H7 (cell line): ENCODE results near the gene ZSCAN9. TPM values are rescaled to one million over a fixed set of nuclear protein-coding genes. Genes with fewer than 3 reads are reported as not detected.

Source experiments
- DNase-seq: peaks from one replicate; pipeline ENCODE4 v3.0.0; 2012
- H3K27me3 ChIP-seq: 2 replicates; pipeline ENCODE4 v1.6.0; 2011; ENCODE audit warnings: mild to moderate bottlenecking, low read length; ENCODE audit not compliant: control insufficient read depth, insufficient read depth
- H3K36me3 ChIP-seq: replicated peaks from 2 replicates; pipeline ENCODE4 v1.5.1; 2011; ENCODE audit warnings: low read length; ENCODE audit not compliant: control insufficient read depth, insufficient read depth
- H3K4me3 ChIP-seq: 2 replicates; pipeline ENCODE4 v1.5.1; 2011; ENCODE audit warnings: low read depth, mild to moderate bottlenecking, control low read depth, low read length, moderate library complexity; ENCODE audit not compliant: insufficient read depth
- total RNA-seq: library from RNA; depleted of rRNA; stranded (reverse); fragments of >200 nt; shearing (Covaris generic); gene quantifications from 2 replicates; pipeline ENCODE4 v1.2.3, GENCODE V29; 2014

Gene ZSCAN9
- total RNA-seq, 1 experiment from 2014 or later, result 15.6 TPM

GRCh38 chr6:28245206-28245941 is 20.3 kb downstream of the ZSCAN9 start:
- Histone ChIP-seq H3K4me3 (no peak overlapping the region), H3K27me3 (no peaks in the 10 kb centered on the region), H3K36me3 (peaks cover 17% of the 10 kb centered on the region)
- no peak for DNase-seq

GRCh38 chr6:28248916-28249315 is 23.8 kb downstream of the ZSCAN9 start:
- Histone ChIP-seq H3K4me3 (no peak overlapping the region), H3K36me3 (peaks cover 17% of the 10 kb centered on the region), H3K27me3 (no peaks in the 10 kb centered on the region)
- DNase-seq, result no peak

- peaks cover 12% of the 10 kb centered on the region for H3K36me3 ChIP-seq
- H3K4me3 ChIP-seq, result 0 out of 2 replicates have a peak overlapping the region, but pooled peaks have one; percentile 4
- no peaks in the 10 kb centered on the region for H3K27me3 ChIP-seq
- DNase-seq, result no peak
Measured at GRCh38 chr6:28250747-28251146, 25.7 kb downstream of the ZSCAN9 start.

DNA sequence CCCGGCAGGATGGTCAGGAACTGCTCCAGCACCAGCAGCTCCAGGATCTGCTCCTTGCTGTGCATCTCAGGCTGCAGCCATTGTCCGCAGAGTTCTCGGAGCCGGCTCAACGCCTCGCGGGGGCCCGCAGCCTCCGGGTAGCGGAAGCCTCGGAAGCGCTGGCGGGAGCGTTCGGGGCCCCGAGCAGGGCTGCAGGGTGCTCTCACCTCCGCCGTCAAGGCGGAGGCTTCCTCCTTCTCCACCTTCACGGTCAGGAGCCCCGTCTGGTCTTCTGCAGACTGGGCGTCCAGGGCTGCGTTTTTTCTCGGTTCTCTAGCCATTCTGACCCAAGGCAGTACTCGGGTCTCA is 26.6 kb downstream of the ZSCAN9 start:
- DNase-seq, result peak; percentile 57
- Histone ChIP-seq H3K4me3 (peak overlapping the region; percentile 77), H3K27me3 (no peaks in the 10 kb centered on the region), H3K36me3 (peaks cover 7% of the 10 kb centered on the region)

DNA sequence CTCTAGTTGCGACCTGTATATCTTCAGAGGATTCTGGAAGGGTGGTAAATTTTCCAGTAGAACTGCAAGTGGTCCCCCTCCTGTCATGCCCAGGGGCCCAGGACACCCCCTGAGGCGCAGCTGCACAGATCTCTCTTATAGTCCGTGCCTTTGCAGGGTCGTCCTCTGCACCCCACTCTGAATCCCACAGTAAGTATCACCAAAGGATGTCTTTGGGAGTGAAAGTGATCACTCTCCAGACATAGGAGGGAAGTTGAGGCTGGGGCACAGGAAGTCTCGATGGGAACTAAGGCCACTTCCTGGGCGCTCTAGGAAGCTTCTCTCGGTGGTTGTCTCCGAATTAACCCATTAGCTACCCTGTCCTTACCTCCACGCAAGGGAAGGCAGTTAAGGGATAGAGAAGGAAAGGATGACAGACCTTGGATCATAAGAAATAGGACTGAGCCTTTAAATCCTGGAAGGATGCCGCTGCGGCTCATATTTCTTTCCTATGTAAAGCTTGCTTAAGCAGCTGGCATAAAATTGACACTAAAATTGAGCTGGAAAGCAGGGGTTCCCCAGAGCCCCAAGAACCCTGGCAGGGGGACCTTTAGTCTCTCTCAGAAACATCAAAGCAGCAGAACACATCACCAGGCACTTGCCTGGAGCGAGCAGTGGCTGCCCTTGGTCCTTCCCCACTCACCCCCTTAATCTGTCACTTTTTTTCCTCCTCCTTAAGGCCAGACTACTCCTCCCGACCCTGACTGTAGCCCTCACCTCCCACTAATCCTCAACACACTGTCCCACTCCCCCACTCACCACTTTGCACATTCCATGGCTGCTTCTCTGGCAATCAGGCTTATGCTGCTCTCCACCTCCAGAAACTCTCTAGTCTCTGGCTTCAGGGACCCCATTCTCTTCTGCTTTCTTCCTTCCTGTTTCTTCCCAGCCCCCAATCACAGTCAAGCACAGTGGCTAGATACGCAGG is 27.2 kb downstream of the ZSCAN9 start, which contains the start of gene ZKSCAN4:
ZKSCAN4 (minus strand) TSS at position 261 of the 967 bp plus-strand sequence. CDS start 289 bp downstream, outside the sequence.
- Histone ChIP-seq H3K27me3 (no peaks in the 10 kb centered on the region), H3K4me3 (peak within 1 kb of the TSS; percentile 77), H3K36me3 (peaks cover 4% of the 10 kb centered on the region; the same call in 1 of the 2 replicates)
- peak; percentile 82 for DNase-seq

GRCh38 chr6:28254121-28254519 is 29.0 kb downstream of the ZSCAN9 start:
- no peak for DNase-seq
- H3K4me3 ChIP-seq, result no peak overlapping the region
- peaks cover 2% of the 10 kb centered on the region; the same call in 1 of the 2 replicates for H3K27me3 ChIP-seq
- no peaks in the 10 kb centered on the region for H3K36me3 ChIP-seq

DNA sequence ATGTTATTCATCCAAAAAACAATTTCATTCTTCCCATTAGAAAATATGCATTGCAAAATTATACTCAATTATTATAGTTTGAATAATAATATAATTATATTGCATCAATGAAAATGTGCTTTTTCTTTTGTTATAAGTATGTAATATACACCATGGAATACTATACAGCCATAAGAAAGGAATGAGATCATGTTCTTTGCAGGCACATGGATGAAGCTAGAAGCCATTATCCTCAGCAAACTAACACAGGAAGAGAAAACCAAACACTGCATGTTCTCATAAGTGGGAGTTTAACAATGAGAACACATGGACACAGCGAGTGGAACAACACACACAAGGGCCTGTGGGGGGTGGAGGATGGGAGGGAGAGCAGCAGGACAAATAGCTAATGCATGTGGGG is 32.0 kb downstream of the ZSCAN9 start:
- Histone ChIP-seq H3K36me3 (no peaks in the 10 kb centered on the region), H3K4me3 (no peak overlapping the region), H3K27me3 (peaks cover 6% of the 10 kb centered on the region)
- no peak for DNase-seq

DNA sequence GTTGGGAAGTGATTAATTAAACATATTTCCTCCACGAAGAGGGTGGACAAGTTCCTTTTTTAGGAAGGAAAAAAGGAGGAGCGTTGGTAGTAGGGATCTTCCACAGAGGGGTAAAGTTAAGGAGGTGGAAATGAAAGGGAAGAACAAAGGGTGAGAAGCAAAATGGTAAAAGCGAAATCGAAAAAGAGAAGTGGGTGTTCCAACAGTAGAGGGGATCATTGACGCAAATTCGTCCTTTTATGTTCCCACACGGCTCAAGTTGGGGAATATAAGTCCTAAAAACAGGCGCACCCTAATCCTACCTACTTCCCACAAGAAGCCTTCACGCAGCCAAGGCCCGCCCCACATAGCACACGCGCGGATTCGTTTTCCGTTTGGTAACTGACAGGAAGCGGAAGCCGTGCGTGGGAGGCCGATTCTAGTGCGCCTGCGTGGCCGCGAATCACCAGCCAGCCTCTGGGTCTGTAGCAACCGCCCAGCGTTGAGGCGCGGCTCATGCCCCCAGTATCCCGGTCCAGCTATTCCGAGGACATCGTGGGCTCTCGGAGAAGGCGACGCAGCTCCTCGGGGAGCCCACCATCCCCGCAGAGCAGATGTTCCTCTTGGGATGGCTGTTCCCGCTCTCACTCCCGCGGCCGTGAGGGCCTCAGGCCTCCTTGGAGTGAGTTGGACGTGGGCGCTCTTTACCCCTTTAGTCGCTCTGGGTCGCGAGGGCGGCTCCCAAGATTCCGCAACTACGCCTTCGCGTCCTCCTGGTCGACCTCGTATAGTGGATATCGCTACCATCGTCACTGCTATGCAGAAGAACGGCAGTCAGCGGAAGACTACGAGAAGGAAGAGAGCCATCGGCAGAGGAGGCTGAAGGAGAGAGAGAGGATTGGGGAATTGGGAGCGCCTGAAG is 34.1 kb downstream of the ZSCAN9 start, which contains the start of gene NKAPL:
NKAPL (plus strand) TSS at position 421 of the 901 bp plus-strand sequence; CDS start at position 496, 75 bp downstream.
- Histone ChIP-seq H3K36me3 (no peaks in the 10 kb centered on the region), H3K27me3 (peaks cover 6% of the 10 kb centered on the region), H3K4me3 (peak within 1 kb of the TSS; percentile 25; the same call in 1 of the 2 replicates)
- DNase-seq, result peak; percentile 32

GRCh38 chr6:28263922-28264321 is 38.8 kb downstream of the ZSCAN9 start:
- Histone ChIP-seq H3K4me3 (no peak overlapping the region), H3K36me3 (no peaks in the 10 kb centered on the region), H3K27me3 (peaks cover 5% of the 10 kb centered on the region)
- DNase-seq, result no peak

DNA sequence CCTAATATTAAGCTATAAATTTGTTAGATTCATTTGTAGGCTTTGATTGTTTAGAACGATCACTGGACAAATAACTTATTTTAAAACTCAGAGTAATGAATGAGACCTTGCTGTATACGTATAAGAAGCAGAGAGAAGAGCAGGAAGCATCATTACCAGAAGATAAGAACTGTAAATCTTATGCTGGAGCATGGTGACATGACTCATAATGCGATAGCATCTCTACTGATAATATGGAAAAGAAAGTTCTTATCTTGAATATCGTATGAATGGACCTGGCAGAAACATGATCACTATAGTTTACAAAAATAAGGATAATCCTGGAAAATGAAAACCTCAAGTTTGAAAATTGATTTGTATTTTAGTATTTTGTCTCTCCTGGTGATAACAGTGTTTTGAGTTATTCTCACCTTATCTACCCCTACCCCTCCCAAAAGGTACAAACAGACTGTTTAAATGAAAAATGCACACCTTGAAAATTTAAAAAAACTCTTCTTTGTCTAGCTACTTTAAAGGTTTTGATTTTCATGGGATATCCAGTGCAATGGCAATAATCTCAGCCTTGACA is 39.8 kb downstream of the ZSCAN9 start:
- H3K4me3 ChIP-seq, result no peak overlapping the region
- H3K36me3 ChIP-seq, result no peaks in the 10 kb centered on the region
- H3K27me3 ChIP-seq, result peaks cover 2% of the 10 kb centered on the region; the same call in 1 of the 2 replicates
- DNase-seq, result no peak

DNA sequence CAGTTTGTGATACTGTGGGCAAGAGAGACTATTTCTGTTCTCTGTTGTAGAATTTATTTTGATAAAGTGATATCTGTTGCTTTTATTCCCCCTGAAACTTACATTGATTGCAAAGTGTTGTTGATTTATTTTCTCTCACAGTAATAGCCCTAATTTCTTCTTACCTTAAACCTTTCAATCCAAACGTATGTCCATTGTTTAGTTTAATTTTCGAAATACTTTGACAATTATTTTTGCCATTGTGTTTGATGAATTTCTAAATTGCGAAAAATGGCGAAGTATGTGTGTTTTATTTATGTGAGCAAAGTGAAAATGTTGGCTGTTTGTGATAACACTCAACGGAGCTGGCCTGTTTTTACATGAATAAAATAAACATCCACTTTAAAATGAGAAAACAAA is 41.5 kb downstream of the ZSCAN9 start:
- H3K27me3 ChIP-seq, result no peaks in the 10 kb centered on the region
- peak overlapping the region; percentile 69 for H3K4me3 ChIP-seq
- H3K36me3 ChIP-seq, result no peaks in the 10 kb centered on the region
- DNase-seq, result no peak

DNA sequence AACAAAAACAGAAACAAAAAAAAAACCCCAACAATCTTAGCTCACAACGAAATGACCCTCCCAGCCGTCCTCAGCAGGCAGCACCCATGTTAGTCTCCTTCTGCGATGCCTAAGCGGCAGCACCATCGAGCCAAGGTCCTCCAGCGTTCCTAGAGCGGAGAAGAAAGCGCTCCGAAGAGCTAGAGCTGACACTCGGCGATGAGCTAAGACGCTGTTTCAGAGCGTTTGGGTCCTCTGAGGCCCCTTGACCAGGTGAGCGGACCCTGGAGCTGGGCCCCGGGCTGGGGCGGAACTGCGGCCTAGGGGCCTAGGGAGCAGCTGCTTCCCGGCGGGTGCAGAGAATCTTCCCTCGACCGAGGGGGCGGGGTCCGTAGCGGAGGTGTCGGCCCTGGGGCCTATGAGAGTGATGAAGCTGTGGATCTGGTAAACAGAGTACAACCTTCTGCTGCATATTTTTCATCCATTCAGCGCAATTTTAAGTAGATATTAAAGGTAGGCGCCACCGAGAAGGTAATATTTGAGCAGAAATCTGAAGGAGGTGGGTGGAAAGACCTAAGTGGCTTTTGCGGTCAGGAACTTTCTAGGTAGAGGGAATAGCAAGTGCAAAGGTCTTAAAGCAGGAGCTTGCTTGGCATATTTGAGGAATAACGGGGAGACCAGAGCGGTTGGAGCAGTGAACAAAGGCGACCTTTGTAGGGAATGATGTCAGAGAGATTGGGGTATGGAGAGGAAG is 42.1 kb downstream of the ZSCAN9 start, which contains the start of gene ZSCAN26:
ZSCAN26 (plus strand) TSS at position 182 of the 733 bp plus-strand sequence. CDS start 4,777 bp downstream, outside the sequence.
- DNase-seq, result peak; percentile 87
- peak within 1 kb of the TSS; percentile 69 for H3K4me3 ChIP-seq
- H3K27me3 ChIP-seq, result no peaks in the 10 kb centered on the region
- H3K36me3 ChIP-seq, result peaks cover 1% of the 10 kb centered on the region

DNA sequence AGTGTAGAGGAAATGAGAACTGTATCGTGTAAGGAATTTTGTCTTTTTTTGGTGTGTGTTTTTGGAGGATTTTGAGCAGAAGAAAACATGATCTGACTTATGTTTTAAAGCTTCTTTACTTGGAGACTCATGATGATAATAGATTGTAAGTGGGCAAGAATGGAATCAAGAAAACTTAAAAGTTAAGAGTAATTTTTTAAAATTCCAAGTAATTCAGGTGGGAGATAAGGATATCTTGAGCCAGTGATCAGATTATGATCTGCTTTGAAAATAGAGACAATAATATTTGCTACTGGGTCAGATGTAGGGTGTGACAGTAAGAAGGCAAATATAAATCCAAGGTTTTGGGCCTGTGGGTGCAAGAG is 42.6 kb downstream of the ZSCAN9 start:
- peaks cover 3% of the 10 kb centered on the region for H3K36me3 ChIP-seq
- H3K4me3 ChIP-seq, result peak overlapping the region; percentile 69

More for the DNA sequence above, 42.6 kb downstream of the ZSCAN9 start:
- DNase-seq, result no peak
- H3K27me3 ChIP-seq, result no peaks in the 10 kb centered on the region
